PC-3 (cell line): ENCODE measurements around the gene CZIB. TPM values are rescaled to one million over a fixed set of nuclear protein-coding genes. Genes with fewer than 3 reads are reported as not detected.
A peak's percentile ranks its signal among the peaks of the same experiment; 100 is the strongest.

Source experiments
- ATAC-seq: fragments of 200-7000 bp; cut with Tn5 transposase; 2 replicates; pipeline ENCODE4 v1.9.1; 2020; ENCODE audit warnings: mild to moderate bottlenecking, moderate library complexity
- BruUV-seq: library from RNA; stranded (reverse); fragments of 400-500 nt; replicated peaks from 2 replicates; lab custom pipeline; 2021; lab: Mats Ljungman, UMichigan
- CTCF ChIA-PET: fragments of 300-600 bp; sonication (Branson Sonifier 250); formaldehyde crosslinking; loops from one replicate; lab custom pipeline; 2022; ENCODE audit warnings: antibody characterized with exemption; lab: Charles Lee
- POLR2A ChIA-PET: fragments of 300-600 bp; sonication (Branson Sonifier 250); formaldehyde crosslinking; loops from one replicate; lab custom pipeline; 2022; ENCODE audit warnings: antibody characterized with exemption; ENCODE audit not compliant: unreplicated experiment; lab: Charles Lee
- DNase-seq: peaks from one replicate; pipeline ENCODE4 v3.0.0-alpha.2; 2015
- H2AFZ ChIP-seq: fragments of 300-600 bp; sonication (generic); 2 replicates; pipeline ENCODE4 v1.6.0; 2016; ENCODE audit warnings: antibody characterized with exemption, low read length
- H3F3A ChIP-seq: fragments of 300-600 bp; sonication (generic); one replicate; pipeline ENCODE4 v1.6.0; 2017; ENCODE audit warnings: antibody characterized with exemption, low read length, control low read depth, mild to moderate bottlenecking; ENCODE audit not compliant: unreplicated experiment
- H3K27ac ChIP-seq: fragments of 300-600 bp; sonication (generic); 2 replicates; pipeline ENCODE4 v1.5.1; 2016; ENCODE audit warnings: mild to moderate bottlenecking, low read length
- H3K27me3 ChIP-seq: fragments of 300-600 bp; sonication (generic); 2 replicates; pipeline ENCODE4 v1.6.1; 2016; ENCODE audit warnings: low read length, mixed read lengths
- H3K36me3 ChIP-seq: fragments of 300-600 bp; sonication (generic); 2 replicates; pipeline ENCODE4 v1.6.1; 2016; ENCODE audit warnings: low read depth, mixed run types, low read length, mixed read lengths
- H3K4me1 ChIP-seq: fragments of 300-600 bp; sonication (generic); 2 replicates; pipeline ENCODE4 v1.5.1; 2016; ENCODE audit warnings: low read length; ENCODE audit not compliant: insufficient read depth
- H3K4me2 ChIP-seq: fragments of 300-600 bp; sonication (generic); 2 replicates; pipeline ENCODE4 v1.6.0; 2016; ENCODE audit warnings: low read length
- H3K4me3 ChIP-seq: fragments of 300-600 bp; sonication (generic); 2 replicates; pipeline ENCODE4 v1.5.1; 2016; ENCODE audit warnings: mild to moderate bottlenecking, low read length, mixed read lengths
- H3K79me2 ChIP-seq: fragments of 300-600 bp; sonication (generic); 2 replicates; pipeline ENCODE4 v1.6.1; 2017; ENCODE audit warnings: low read length, mixed read lengths
- H3K9ac ChIP-seq: fragments of 300-600 bp; sonication (generic); 2 replicates; pipeline ENCODE4 v1.6.0; 2016; ENCODE audit warnings: mild to moderate bottlenecking, low read length
- H3K9me2 ChIP-seq: fragments of 300-600 bp; sonication (generic); replicated peaks from 2 replicates; pipeline ENCODE4 v1.6.1; 2016; ENCODE audit warnings: mixed run types, low read length, mixed read lengths
- H3K9me3 ChIP-seq: fragments of 300-600 bp; sonication (generic); 2 replicates; pipeline ENCODE4 v1.6.1; 2016; ENCODE audit warnings: low read length, mixed read lengths
- H4K20me1 ChIP-seq: fragments of 300-600 bp; sonication (generic); 2 replicates; pipeline ENCODE4 v1.6.1; 2016; ENCODE audit warnings: low read length, mixed read lengths
- EZH2 ChIP-seq: fragments of 300-600 bp; sonication (generic); IDR thresholded peaks from one replicate; pipeline ENCODE4 v1.6.1; 2017; ENCODE audit warnings: antibody characterized with exemption, mild to moderate bottlenecking, low read length; ENCODE audit not compliant: unreplicated experiment
- EZH2phosphoT487 ChIP-seq: fragments of 300-600 bp; sonication (generic); IDR thresholded peaks from 2 replicates; pipeline ENCODE4 v1.6.1; 2018; ENCODE audit warnings: mild to moderate bottlenecking, antibody characterized with exemption, low read length, borderline replicate concordance
- intact Hi-C: fragments of 100-400 bp; cut with micrococcal nuclease; formaldehyde crosslinking; loops from 2 replicates; pipeline ENCODE4 v1.9.0; 2023
- total RNA-seq: library from RNA; depleted of rRNA; stranded (reverse); fragments of >200 nt; gene quantifications from 2 replicates; pipeline ENCODE4 v1.2.3, GENCODE V29; 2014
- TF ChIP-seq, protein P1 (sequence below): fragments of 300-600 bp; sonication (generic); conservative IDR thresholded peaks from 2 replicates; pipeline ENCODE4 v1.5.1; 2017; ENCODE audit warnings: antibody characterized with exemption, low read depth, mild to moderate bottlenecking, low read length

The CZIB gene
- total RNA-seq, 1 experiment from 2014 or later = 47.7 TPM

GRCh38 chr1:53256511-53257453 is 36.3 kb upstream of the CZIB start:
- no peaks in the 10 kb centered on the region for H3K4me1 ChIP-seq
- no peak overlapping the region for H3K4me3 ChIP-seq
- ChIA-PET CTCF (interaction anchor here (0.6 kb wide), 1 partner anchor 255 kb away, joined by 3 read pairs; no protein-coding TSS in a partner anchor), POLR2A (no interaction called here)
- no peaks in the 10 kb centered on the region for H3K9me3 ChIP-seq
- no peak overlapping the region for H2AFZ ChIP-seq
- no peak overlapping the region for H3K4me2 ChIP-seq
- no peaks in the 10 kb centered on the region for H3K79me2 ChIP-seq
- H3K9me2 ChIP-seq = no peaks in the 10 kb centered on the region
- DNase-seq (no peak), ATAC-seq (no peak)
- TF ChIP-seq EZH2 (no peak), EZH2phosphoT487 (no peak)
- TF ChIP-seq, protein P1, sequence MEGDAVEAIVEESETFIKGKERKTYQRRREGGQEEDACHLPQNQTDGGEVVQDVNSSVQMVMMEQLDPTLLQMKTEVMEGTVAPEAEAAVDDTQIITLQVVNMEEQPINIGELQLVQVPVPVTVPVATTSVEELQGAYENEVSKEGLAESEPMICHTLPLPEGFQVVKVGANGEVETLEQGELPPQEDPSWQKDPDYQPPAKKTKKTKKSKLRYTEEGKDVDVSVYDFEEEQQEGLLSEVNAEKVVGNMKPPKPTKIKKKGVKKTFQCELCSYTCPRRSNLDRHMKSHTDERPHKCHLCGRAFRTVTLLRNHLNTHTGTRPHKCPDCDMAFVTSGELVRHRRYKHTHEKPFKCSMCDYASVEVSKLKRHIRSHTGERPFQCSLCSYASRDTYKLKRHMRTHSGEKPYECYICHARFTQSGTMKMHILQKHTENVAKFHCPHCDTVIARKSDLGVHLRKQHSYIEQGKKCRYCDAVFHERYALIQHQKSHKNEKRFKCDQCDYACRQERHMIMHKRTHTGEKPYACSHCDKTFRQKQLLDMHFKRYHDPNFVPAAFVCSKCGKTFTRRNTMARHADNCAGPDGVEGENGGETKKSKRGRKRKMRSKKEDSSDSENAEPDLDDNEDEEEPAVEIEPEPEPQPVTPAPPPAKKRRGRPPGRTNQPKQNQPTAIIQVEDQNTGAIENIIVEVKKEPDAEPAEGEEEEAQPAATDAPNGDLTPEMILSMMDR = no peak
- intact Hi-C loops = no loop called here
- H3F3A ChIP-seq = no peaks in the 10 kb centered on the region
- BruUV-seq = no TSS peak
- H3K27ac ChIP-seq = no peak overlapping the region
- H3K9ac ChIP-seq = no peak overlapping the region
- no peaks in the 10 kb centered on the region for H3K27me3 ChIP-seq
- peaks cover 46% of the 10 kb centered on the region for H3K36me3 ChIP-seq
- H4K20me1 ChIP-seq = no peaks in the 10 kb centered on the region

- peaks cover 50% of the 10 kb centered on the region for H3K36me3 ChIP-seq
These were observed 34.6 kb upstream of the CZIB start for GRCh38 chr1:53255031-53255430.

More at GRCh38 chr1:53255031-53255430, 34.6 kb upstream of the CZIB start:
- ChIA-PET CTCF (no interaction called here), POLR2A (no interaction called here)
- Histone ChIP-seq H3K9me2 (no peaks in the 10 kb centered on the region), H3K9me3 (no peaks in the 10 kb centered on the region), H3K27me3 (no peaks in the 10 kb centered on the region), H3F3A (no peaks in the 10 kb centered on the region), H2AFZ (no peak overlapping the region), H3K27ac (no peak overlapping the region), H3K4me3 (no peak overlapping the region), H4K20me1 (no peaks in the 10 kb centered on the region), H3K9ac (no peak overlapping the region), H3K4me2 (no peak overlapping the region), H3K79me2 (no peaks in the 10 kb centered on the region), H3K4me1 (no peaks in the 10 kb centered on the region)
- TF ChIP-seq, protein P1 = peak; percentile 36; the same call in 1 of the 2 replicates
- TF ChIP-seq EZH2phosphoT487 = no peak
- no TSS peak for BruUV-seq
- intact Hi-C loops = no loop called here
- no peak for DNase-seq
- ATAC-seq = peak; percentile 31; the same call in 1 of the 2 replicates
